Liver (tissue), 9 donors: Measurements from ENCODE around the gene GABRR3. TPM values are rescaled to one million over a fixed set of nuclear protein-coding genes. Genes with fewer than 3 reads are reported as not detected.

Source experiments
- DNase-seq: peaks from one replicate; pipeline ENCODE4 v3.0.0-alpha.2; 2017; ENCODE audit warnings: low spot score
- H3K27ac ChIP-seq, 2 donors: one replicate each; pipeline ENCODE4 v1.7.0; 2013; ENCODE audit warnings: inconsistent platforms in 2 of 2, low read length in 2 of 2, control low read depth in 1 of 2, low read depth in 1 of 2, mild to moderate bottlenecking in 1 of 2
- H3K27me3 ChIP-seq, 4 donors: one replicate each; pipeline versions ENCODE4 v1.6.1 to v1.7.0; 2013; ENCODE audit warnings: low read length in 3 of 4, inconsistent platforms in 1 of 4, mild to moderate bottlenecking in 1 of 4, moderate library complexity in 1 of 4; ENCODE audit not compliant: control insufficient read depth in 4 of 4, insufficient read depth in 4 of 4
- H3K36me3 ChIP-seq, 4 donors: one replicate each; pipeline versions ENCODE4 v1.6.1 to v1.7.0; 2013; ENCODE audit warnings: low read length in 3 of 4, mild to moderate bottlenecking in 3 of 4, low read depth in 1 of 4, moderate library complexity in 1 of 4; ENCODE audit not compliant: control insufficient read depth in 4 of 4, insufficient read depth in 3 of 4
- H3K4me1 ChIP-seq, 4 donors: one replicate each; pipeline versions ENCODE4 v1.6.1 to v1.7.0; 2013; ENCODE audit warnings: low read length in 3 of 4, mild to moderate bottlenecking in 3 of 4, moderate library complexity in 1 of 4; ENCODE audit not compliant: control insufficient read depth in 4 of 4, insufficient read depth in 4 of 4
- H3K4me3 ChIP-seq, 3 donors: one replicate each; pipeline versions ENCODE4 v1.6.1 to v1.7.0; 2013; ENCODE audit warnings: low read length in 3 of 3, control low read depth in 1 of 3, low read depth in 1 of 3, mild to moderate bottlenecking in 1 of 3
- H3K9ac ChIP-seq, 2 donors: one replicate each; pipeline ENCODE4 v1.7.0; 2013; ENCODE audit warnings: low read length in 2 of 2, mild to moderate bottlenecking in 2 of 2, moderate library complexity in 2 of 2, control low read depth in 1 of 2, low read depth in 1 of 2
- H3K9me3 ChIP-seq, 4 donors: one replicate each; pipeline versions ENCODE4 v1.6.1 to v1.7.0; 2013; ENCODE audit warnings: low read length in 3 of 4; ENCODE audit not compliant: control insufficient read depth in 4 of 4
- ATF3 ChIP-seq: IDR thresholded peaks from 2 replicates; pipeline ENCODE4 v1.6.1; 2016; ENCODE audit warnings: antibody characterized with exemption
- CTCF ChIP-seq: fragments of 150-350 bp; IDR thresholded peaks from 2 replicates; pipeline ENCODE4 v1.5.1; 2017; ENCODE audit warnings: improper control_type of control experiment, low read depth, low read length; ENCODE audit not compliant: missing input control
- EGR1 ChIP-seq, 2 donors: IDR thresholded peaks; 2 replicates each; pipeline ENCODE4 v1.6.1; 2016 to 2018; ENCODE audit warnings: antibody characterized with exemption in 2 of 2, low read depth in 2 of 2
- FOXA1 ChIP-seq: IDR thresholded peaks from 2 replicates; pipeline ENCODE4 v1.6.1; 2016; ENCODE audit warnings: antibody characterized with exemption
- FOXA2 ChIP-seq: IDR thresholded peaks from 2 replicates; pipeline ENCODE4 v1.6.1; 2016; ENCODE audit warnings: antibody characterized with exemption
- GABPA ChIP-seq, 2 donors: IDR thresholded peaks in 1 of 2; conservative IDR thresholded peaks in 1 of 2; 2 replicates each; pipeline ENCODE4 v1.6.1; 2016; ENCODE audit warnings: antibody characterized with exemption in 2 of 2, mild to moderate bottlenecking in 1 of 2, moderate library complexity in 1 of 2
- HNF4A ChIP-seq, 2 donors: conservative IDR thresholded peaks; 2 replicates each; pipeline ENCODE4 v1.6.1; 2016; ENCODE audit warnings: antibody characterized with exemption in 2 of 2, mild to moderate bottlenecking in 2 of 2
- HNF4G ChIP-seq: IDR thresholded peaks from 2 replicates; pipeline ENCODE4 v1.6.1; 2016; ENCODE audit warnings: antibody characterized with exemption
- JUND ChIP-seq, 2 donors: IDR thresholded peaks; 2 replicates each; pipeline ENCODE4 v1.6.1; 2016; ENCODE audit warnings: antibody characterized with exemption in 2 of 2
- MAX ChIP-seq: IDR thresholded peaks from 2 replicates; pipeline ENCODE4 v1.6.1; 2016; ENCODE audit warnings: antibody characterized with exemption
- NR2F2 ChIP-seq: IDR thresholded peaks from 2 replicates; pipeline ENCODE4 v1.6.1; 2016; ENCODE audit warnings: antibody characterized with exemption
- RAD21 ChIP-seq, 2 donors: IDR thresholded peaks; 2 replicates each; pipeline ENCODE4 v1.6.1; 2016; ENCODE audit warnings: antibody characterized with exemption in 2 of 2, mild to moderate bottlenecking in 2 of 2
- REST ChIP-seq: IDR thresholded peaks from 2 replicates; pipeline ENCODE4 v1.6.1; 2016; ENCODE audit warnings: antibody characterized with exemption, mild to moderate bottlenecking
- RXRA ChIP-seq, 2 donors: IDR thresholded peaks; 2 replicates each; pipeline ENCODE4 v1.6.1; 2017 to 2018; ENCODE audit warnings: antibody characterized with exemption in 2 of 2, mild to moderate bottlenecking in 1 of 2
- SP1 ChIP-seq: IDR thresholded peaks from 2 replicates; pipeline ENCODE4 v1.6.1; 2018; ENCODE audit warnings: antibody characterized with exemption, mild to moderate bottlenecking
- YY1 ChIP-seq: IDR thresholded peaks from 2 replicates; pipeline ENCODE4 v1.6.1; 2016; ENCODE audit warnings: antibody characterized with exemption, mild to moderate bottlenecking
- ZBTB33 ChIP-seq: IDR thresholded peaks from 2 replicates; pipeline ENCODE4 v1.6.1; 2016; ENCODE audit warnings: antibody characterized with exemption
- WGBS: extraction: QIAGEN DNeasy Blood & Tissue Kit; methylation state at CpG from one replicate; pipeline ENCODE4 v1.1.7; 2013; 5-methylcytosine and 5-hydroxymethylcytosine counted together
- polyA plus RNA-seq, 2 donors: library from polyadenylated mRNA; stranded (reverse) in 1 of 2; unstranded in 1 of 2; fragments of 200-250 nt in 1 of 2; fragments of >200 nt in 1 of 2; fragmentation: Nextera tagmentation in 1 of 2; extraction: Ambion mirVana in 1 of 2; gene quantifications; one replicate each; pipeline versions ENCODE4 v1.2.1 to v1.2.3, GENCODE V29; 2013 to 2015
- total RNA-seq, 2 donors: library from RNA; depleted of rRNA; stranded (reverse); fragments of >200 nt; gene quantifications; one replicate each; pipeline ENCODE4 v1.2.3, GENCODE V29; 2014
- donor health status: healthy.
- donor health status: healthy.
- donor health status: healthy.
- donor health status: healthy.
- donor health status: healthy.

The GABRR3 gene
- total and polyA plus RNA-seq, 4 donors: not detected

GRCh38 chr3:97958796-97959195 lies 76.3 kb downstream of the GABRR3 start:
- peaks cover 6 to 30% (median 15%) of the 10 kb centered on the region in 4 donors for H3K36me3 ChIP-seq
- WGBS: 98% methylated on average over 9 of the region's 9 CpGs
- H3K27me3 ChIP-seq: no peaks in the 10 kb centered on the region
- H3K4me3 ChIP-seq: no peak overlapping the region
- H3K9me3 ChIP-seq: no peaks in the 10 kb centered on the region
- H3K27ac ChIP-seq: no peak overlapping the region
- no peak overlapping the region for H3K9ac ChIP-seq
- TF ChIP-seq REST (no peak), FOXA1 (no peak), GABPA (IDR thresholded peaks at IDR 0.05 in 1 of 2, conservative IDR thresholded peaks at IDR 0.05 in 1 of 2) (no peak), RXRA (IDR thresholded peaks at IDR 0.05) (no peak), EGR1 (IDR thresholded peaks at IDR 0.05; ENCODE audit: low read depth in 2 of 2) (no peak), NR2F2 (no peak), YY1 (no peak), JUND (IDR thresholded peaks at IDR 0.05) (no peak), MAX (no peak), FOXA2 (no peak), HNF4G (no peak), HNF4A (conservative IDR thresholded peaks at IDR 0.05) (no peak), ZBTB33 (no peak), CTCF (no peak)
- no peak for DNase-seq
- H3K4me1 ChIP-seq: peaks cover 0 to 9% (median 3%) of the 10 kb centered on the region in 4 donors

GRCh38 chr3:97958396-97958795 lies 76.7 kb downstream of the GABRR3 start:
- no peak for DNase-seq
- H3K4me1 ChIP-seq: peaks cover 0 to 9% (median 3%) of the 10 kb centered on the region in 4 donors
- H3K27me3 ChIP-seq: no peaks in the 10 kb centered on the region
- 98% methylated on average over 2 of the region's 2 CpGs for WGBS
- H3K4me3 ChIP-seq: no peak overlapping the region
- no peaks in the 10 kb centered on the region for H3K9me3 ChIP-seq
- H3K27ac ChIP-seq: no peak overlapping the region
- H3K36me3 ChIP-seq: peaks cover 6 to 32% (median 17%) of the 10 kb centered on the region in 4 donors
- no peak overlapping the region for H3K9ac ChIP-seq
- TF ChIP-seq YY1 (no peak), HNF4G (no peak), CTCF (no peak), FOXA1 (no peak), REST (no peak), FOXA2 (no peak), HNF4A (conservative IDR thresholded peaks at IDR 0.05) (no peak), SP1 (no peak), EGR1 (IDR thresholded peaks at IDR 0.05; ENCODE audit: low read depth in 2 of 2) (no peak), GABPA (IDR thresholded peaks at IDR 0.05 in 1 of 2, conservative IDR thresholded peaks at IDR 0.05 in 1 of 2) (no peak), JUND (IDR thresholded peaks at IDR 0.05) (no peak), RAD21 (IDR thresholded peaks at IDR 0.05) (no peak), ATF3 (no peak)
